ENCODE data around the gene KMT5B.

- no peak for TF ChIP-seq JUNB (IDR thresholded peaks at IDR 0.05)
- TF ChIP-seq REST (IDR thresholded peaks at IDR 0.05; ENCODE audit: low read depth, low read length): no peak
- TF ChIP-seq NRF1 (conservative IDR thresholded peaks at IDR 0.05; ENCODE audit: low read depth, low read length): no peak
- no peak for TF ChIP-seq CTCF (IDR thresholded peaks at IDR 0.05 in 2 of 3, conservative IDR thresholded peaks at IDR 0.05 in 1 of 3; ENCODE audit: control insufficient read depth in 2 of 3, extremely low read depth in 1 of 3, insufficient read depth in 1 of 3, low read depth in 3 of 3, low read length in 3 of 3)
- no peak for TF ChIP-seq EZH2 (IDR thresholded peaks at IDR 0.05; ENCODE audit: borderline replicate concordance, control insufficient read depth, low read depth, low read length)
- TF ChIP-seq CBX5 (IDR thresholded peaks at IDR 0.05; ENCODE audit: low read depth): no peak
- no peak for TF ChIP-seq NR2C1 (IDR thresholded peaks at IDR 0.05)
- TF ChIP-seq POLR2AphosphoS5 (IDR thresholded peaks at IDR 0.05; ENCODE audit: low read length): no peak
- no peak for TF ChIP-seq SIX5 (IDR thresholded peaks at IDR 0.05; ENCODE audit: low read depth, low read length, severe bottlenecking)
- no peak for TF ChIP-seq EP300 (IDR thresholded peaks at IDR 0.05; ENCODE audit: borderline replicate concordance in 1 of 2, control insufficient read depth in 1 of 2, low read depth in 2 of 2, low read length in 2 of 2)
- TF ChIP-seq GABPA (IDR thresholded peaks at IDR 0.05; ENCODE audit: low read depth): no peak
These were observed 47.9 kb upstream of the KMT5B start for GRCh38 chr11:68261006-68261405.
